MV-4-11 (cell line): ENCODE measurements around the gene CELF2.
"Not testable (repeated sequence)": the region's sequence is repeated elsewhere in the genome, so short reads cannot be mapped to it uniquely, and the experiment has no call there.

Experiments
- DNase-seq: peaks from one replicate; lab custom pipeline; 2025; lab: John Stamatoyannopoulos, UW

The CELF2 gene

GRCh38 chr10:11017570-11018431, at the start of gene CELF2:
Gene CELF2, plus strand, starts transcription at chr10:11017872. Its CDS starts 218 bp downstream, at chr10:11018090.
- DNase-seq = peak; percentile 4

DNA sequence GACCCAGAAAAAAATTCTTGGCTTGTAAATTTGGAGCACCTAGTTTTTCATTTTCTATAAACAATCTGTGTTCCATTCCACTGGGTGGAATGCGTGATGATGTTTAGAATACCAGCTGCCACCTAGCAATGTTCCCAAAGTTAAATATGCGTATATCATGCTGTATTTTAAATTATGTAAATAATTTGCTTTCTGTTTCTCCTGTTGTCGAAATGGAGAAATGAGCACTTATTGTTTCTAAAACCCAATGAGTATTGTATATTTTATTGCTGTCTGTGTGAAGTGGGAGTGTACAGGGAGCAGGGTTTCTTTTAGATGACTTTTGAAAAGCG, 49.4 kb upstream of the CELF2 start:
- DNase-seq = no peak

DNA sequence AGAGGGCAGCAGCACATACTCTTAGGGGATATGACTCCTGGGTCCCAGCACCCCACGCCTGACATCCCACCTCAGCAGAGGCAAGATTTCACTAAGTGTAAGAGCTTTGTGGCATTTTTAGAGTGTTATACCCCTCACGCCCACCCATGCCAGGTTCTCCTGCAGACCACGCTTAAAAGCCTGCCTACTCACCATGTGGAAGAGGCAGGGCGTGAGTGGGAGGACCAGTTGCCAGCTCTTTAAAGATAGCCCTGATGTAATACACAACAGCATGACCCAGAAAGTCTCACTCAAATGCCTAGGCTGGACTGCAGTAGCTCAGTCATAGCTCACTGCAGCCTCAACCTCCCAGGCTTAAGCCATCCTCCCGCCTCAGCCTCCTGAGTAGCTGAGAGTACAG, 44.4 kb upstream of the CELF2 start:
- no peak for DNase-seq

GRCh38 chr10:10975647-10976046, 42.0 kb upstream of the CELF2 start:
- DNase-seq = no peak

DNA sequence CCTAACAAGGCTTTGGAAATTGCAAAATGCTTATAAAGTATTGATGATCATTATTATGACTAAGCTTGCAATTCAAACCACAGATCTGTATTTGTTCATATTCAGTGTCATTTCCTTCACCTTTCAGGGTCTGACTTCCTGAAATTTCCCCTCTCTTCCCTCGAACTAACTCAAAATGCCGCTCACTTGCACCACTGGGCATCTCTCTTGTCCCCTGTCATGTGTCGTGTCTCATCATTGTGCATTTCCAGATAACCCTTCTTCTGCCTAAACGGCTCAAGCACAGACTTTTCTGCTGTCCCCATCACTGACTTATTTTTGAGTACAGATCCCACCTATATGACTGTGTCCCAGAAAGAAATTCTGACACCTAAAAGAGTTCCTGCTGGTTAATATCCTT, 41.0 kb upstream of the CELF2 start:
- no peak for DNase-seq

DNA sequence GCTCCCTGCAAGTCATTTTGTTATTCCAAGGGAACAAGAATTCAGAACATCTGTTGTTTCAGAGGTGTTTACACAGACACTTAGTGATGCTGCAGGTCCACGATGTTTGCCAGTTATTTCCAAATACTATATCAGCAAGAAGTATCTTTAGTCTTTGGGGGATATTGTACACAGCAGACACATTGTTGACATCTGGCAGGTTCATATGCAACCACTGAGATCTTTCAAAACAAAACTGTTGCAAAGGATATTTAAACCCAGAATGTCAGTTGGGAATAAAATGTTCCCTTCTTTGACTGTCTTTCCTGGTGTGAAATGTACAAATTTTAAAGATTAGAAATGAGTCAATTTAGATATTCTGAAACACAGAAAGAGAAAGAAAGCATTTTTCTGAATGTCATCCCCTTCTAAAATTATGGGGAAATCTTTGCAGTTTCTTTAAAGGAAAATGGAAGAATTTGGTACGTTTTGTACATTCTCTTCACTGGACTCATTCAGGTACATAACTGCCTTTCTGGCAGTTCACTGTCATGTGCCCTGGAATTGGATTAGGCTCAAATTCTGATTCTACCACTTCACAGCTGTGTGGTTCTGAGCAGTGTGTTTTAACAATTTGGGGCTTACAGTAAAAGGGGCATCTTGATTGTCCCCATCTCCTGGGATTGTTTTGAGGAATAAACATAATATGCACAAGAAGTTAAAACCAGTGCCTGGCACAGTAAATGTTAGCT, 40.3 kb upstream of the CELF2 start:
- DNase-seq = no peak

GRCh38 chr10:10977978-10978377, 39.7 kb upstream of the CELF2 start:
- DNase-seq = no peak

DNA sequence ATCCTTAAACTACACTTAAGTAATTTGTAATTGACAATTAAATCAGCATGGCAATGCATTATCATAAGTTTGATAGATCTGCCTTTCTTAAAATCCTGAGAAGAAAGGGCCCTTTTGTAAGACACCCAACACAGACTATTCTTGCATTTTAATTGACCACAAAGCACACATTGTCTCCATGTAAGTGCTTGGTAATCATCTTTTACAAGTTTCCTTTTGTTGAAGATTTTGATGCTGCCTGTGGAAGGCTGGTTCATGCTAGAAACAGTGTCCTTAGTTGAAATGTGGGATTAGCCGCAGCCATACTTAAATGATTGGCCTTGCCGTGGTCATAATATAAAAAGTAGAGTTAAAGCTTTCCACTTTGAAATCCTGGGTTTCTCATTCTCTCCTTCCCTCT, 32.3 kb upstream of the CELF2 start:
- DNase-seq = no peak

DNA sequence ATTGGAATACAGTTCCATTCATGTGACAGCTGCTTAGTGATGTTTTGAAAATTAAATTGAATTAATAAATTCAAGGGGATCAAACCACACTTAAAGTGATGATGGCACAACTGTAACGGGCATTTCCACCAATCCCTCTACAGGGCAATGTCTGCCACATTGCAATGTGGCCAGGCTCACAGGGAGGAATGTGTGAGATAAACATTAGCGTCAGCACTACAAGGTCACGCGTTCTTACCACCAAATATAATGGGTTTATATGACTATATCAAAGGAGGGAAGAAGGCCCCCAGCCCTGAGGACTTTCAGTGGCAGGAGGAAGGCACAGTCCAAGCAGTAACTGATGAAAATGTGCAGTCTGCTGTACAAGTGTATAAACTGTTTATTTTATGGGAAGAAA, 31.1 kb upstream of the CELF2 start:
- no peak for DNase-seq

- no peak for DNase-seq
These were observed 30.6 kb upstream of the CELF2 start for GRCh38 chr10:10987111-10987510.

DNA sequence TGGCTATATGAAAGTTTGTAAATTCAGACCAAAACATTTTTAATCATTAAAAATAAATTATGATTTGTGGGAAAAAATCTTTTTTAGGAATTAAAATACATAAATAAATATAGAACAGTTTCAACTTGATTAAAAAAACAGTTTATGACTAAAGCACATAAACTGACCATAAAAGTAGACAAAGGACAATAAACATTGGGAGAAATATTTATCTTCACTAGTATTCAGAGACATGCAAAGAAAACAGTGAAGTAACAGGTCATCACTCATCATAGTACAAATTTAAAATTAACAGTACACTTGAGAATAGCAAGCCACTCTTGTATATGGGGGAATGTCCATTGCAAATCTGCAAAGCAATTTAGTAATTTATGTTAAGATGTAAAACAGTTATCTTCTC, 28.0 kb upstream of the CELF2 start:
- no peak for DNase-seq

- no peak for DNase-seq
These were observed 26.5 kb upstream of the CELF2 start for GRCh38 chr10:10991144-10991543.

- DNase-seq = no peak
These were observed 25.6 kb upstream of the CELF2 start for GRCh38 chr10:10992072-10992471.

GRCh38 chr10:10992961-10993714, 24.5 kb upstream of the CELF2 start:
- no peak for DNase-seq

DNA sequence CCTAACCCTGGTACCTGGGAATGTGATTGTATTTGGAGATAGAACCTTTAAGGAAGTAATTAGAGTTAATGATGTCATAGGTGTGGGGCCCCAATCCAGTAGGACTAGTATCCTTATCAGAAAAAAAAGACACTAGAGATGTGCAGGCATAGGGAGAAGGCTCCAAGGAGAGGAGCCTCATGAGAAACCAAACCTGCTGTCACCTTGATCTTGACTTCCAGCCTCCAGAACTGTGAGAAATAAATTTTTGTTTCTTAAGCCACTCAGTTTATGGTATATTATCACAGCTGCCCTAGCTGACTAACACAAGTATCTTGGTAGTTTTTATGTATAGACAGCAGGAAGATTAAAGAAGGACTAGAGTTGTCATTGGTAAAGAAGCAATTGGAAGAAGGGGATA, 23.9 kb upstream of the CELF2 start:
- DNase-seq = no peak

GRCh38 chr10:10994360-10994759, 23.3 kb upstream of the CELF2 start:
- no peak for DNase-seq

GRCh38 chr10:10995120-10995519, 22.6 kb upstream of the CELF2 start:
- no peak for DNase-seq

GRCh38 chr10:10996966-10997620, 20.6 kb upstream of the CELF2 start:
- peak; percentile 28 for DNase-seq

- not testable (repeated sequence) for DNase-seq
These were observed 18.2 kb upstream of the CELF2 start for GRCh38 chr10:10999501-10999900.

- no peak for DNase-seq
These were observed 15.2 kb upstream of the CELF2 start for GRCh38 chr10:11002485-11002884.

DNA sequence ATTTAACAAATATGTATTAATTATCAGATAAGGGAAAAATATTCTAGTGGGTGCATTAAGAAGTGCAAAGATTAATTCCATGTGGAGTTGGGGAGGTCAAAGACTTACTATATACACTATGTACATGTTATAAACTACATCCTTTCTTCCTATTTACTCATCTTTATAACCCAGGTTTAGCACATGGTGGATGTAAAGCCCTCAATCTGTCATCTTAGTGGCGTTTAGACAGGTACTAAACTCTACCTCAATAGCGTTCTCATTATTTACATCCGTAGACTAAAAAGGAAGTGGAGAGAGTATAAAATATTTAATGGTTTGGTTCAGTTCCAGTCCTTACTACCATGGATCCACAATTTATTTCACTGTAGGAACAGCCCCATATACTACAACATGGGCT, 14.8 kb upstream of the CELF2 start:
- no peak for DNase-seq

- DNase-seq = no peak
These were observed 14.0 kb upstream of the CELF2 start for GRCh38 chr10:11003679-11004078.
